GM12874 (cell line): ENCODE data around the gene PIP4K2A.

Experiments used
- TF ChIP-seq, protein P1 (sequence below): IDR thresholded peaks from 2 replicates; pipeline ENCODE4 v1.5.1; 2011; ENCODE audit warnings: low read depth, mild to moderate bottlenecking, control low read depth, low read length, moderate library complexity; ENCODE audit not compliant: insufficient read depth

Gene PIP4K2A

DNA sequence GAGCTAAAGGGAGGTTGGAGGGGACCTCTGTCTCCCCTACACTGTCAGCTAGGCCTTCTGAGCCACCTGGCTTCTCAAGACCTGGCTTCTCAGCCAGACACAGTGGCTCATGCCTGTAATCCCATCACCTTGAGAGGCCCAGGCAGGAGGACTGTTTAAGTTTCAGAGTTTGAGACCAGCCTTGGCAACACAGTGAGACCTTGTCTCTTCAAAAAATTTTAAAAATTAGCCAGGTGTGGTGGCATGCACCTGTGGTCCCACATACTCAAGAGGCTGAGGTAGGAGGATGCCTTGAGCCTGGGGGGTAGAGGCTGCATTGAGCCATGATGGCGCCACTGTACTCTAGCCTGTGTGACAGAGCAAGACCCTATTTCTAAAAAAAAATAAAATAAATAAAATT lies 33.1 kb downstream of the PIP4K2A start:
- TF ChIP-seq, protein P1, sequence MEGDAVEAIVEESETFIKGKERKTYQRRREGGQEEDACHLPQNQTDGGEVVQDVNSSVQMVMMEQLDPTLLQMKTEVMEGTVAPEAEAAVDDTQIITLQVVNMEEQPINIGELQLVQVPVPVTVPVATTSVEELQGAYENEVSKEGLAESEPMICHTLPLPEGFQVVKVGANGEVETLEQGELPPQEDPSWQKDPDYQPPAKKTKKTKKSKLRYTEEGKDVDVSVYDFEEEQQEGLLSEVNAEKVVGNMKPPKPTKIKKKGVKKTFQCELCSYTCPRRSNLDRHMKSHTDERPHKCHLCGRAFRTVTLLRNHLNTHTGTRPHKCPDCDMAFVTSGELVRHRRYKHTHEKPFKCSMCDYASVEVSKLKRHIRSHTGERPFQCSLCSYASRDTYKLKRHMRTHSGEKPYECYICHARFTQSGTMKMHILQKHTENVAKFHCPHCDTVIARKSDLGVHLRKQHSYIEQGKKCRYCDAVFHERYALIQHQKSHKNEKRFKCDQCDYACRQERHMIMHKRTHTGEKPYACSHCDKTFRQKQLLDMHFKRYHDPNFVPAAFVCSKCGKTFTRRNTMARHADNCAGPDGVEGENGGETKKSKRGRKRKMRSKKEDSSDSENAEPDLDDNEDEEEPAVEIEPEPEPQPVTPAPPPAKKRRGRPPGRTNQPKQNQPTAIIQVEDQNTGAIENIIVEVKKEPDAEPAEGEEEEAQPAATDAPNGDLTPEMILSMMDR = no peak

DNA sequence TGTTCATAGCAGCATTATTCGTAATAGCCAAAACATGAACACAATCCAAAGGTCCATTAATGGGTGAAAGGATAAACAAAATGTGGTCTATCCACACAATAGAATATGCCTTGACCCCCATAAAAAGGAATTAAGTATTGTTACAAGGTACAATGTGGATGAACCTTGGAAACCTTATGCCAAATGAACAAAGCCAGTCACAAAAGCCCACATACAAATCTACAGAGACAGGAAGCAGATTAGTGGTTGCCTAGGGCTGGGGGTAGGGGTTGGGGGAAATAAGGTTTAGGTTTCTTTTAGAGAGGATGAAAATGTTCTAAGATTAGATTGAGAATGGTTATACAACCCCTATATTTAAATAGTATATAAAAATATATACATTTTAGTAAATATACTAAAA lies 34.8 kb downstream of the PIP4K2A start:
- TF ChIP-seq, protein P1 = no peak

DNA sequence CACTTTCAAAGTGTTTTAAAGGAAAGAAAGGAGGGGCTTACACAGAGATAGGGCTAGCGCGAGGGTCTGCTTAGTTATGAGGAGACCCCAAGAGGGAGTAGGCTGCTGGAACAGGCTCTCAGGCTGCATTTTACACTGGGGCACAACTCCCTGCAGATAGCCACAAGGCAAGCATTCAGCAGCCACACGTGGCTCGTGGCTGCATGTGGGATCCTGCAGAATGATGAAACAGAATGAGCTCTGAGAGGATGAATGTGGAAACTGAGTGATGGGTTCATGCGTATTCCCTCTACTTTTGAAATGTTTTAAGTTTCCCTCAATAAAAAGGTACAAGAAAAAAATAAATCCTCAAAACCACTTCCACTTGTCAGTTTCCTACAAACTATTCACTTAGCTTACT lies 37.0 kb downstream of the PIP4K2A start:
- TF ChIP-seq, protein P1 = no peak

DNA sequence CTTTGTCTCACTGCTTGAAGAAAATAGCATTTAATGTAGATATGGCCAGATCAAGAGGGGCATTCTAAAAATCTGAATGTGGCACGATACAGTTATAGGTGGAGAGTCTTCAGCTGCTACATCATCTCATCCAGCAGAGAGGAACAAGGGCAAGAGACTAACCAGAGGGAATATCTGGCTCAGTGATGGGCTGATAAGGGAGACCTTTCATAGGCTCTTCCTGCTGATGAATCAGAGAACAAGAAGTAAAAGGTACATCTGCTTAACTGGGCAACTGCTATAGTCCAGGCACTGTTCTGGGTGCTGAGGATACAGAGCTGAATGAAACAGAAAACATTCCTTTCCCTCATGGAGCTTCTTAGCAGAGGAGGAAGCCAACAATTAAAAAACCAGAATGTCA lies 37.9 kb downstream of the PIP4K2A start:
- TF ChIP-seq, protein P1 = no peak

DNA sequence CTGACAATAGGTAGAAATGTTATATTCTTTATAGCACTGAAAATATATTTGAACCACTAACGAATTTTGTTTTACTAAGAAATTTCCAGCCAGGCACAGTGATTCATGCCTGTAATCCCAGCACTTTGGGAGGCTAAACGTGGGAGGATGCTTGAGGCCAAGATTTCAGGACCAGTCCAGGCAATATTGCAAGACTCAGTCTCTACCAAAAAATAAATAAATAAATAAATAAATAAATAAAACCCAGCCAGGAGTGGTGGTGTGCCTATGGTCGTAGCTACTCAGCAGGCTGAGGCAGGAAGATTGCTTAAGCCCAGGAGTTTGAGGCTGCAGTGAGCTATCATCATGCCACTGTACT lies 39.8 kb downstream of the PIP4K2A start:
- TF ChIP-seq, protein P1 = no peak

DNA sequence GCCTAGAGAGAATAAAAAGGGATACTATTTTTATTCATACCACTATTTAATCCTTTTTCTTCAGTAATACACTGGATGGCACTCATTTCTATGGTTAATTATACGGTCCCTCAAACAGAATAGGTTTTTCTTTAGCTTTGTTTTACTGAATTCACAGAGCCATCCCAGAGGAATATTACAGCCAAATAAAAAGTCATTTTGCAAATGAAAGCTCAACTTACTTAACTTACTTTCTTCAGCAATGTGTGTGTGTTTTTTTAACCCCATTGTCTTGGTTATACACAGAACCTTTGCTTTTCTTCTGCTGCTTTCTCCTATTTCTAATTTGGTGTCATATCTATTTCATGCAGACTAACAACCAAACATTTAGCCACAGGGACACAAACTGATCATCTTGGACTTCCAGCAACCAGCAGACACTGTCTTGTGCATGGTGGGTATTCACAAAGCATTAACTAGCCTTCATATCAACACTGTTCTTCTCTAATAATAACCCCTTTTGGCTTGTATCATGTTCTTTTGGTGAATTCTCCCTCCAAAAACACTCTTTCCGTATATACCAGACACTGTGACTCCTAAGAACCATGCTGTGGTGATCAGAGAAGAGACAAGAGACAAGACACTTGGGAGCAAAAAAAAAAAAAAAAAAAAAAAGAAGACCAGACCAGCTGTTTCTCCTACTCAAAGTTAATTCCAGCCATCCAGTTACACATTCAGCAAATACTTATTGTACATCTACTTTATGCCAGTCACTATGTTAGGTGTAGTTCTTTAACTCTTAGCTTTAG lies 40.4 kb downstream of the PIP4K2A start:
- TF ChIP-seq, protein P1 = no peak

DNA sequence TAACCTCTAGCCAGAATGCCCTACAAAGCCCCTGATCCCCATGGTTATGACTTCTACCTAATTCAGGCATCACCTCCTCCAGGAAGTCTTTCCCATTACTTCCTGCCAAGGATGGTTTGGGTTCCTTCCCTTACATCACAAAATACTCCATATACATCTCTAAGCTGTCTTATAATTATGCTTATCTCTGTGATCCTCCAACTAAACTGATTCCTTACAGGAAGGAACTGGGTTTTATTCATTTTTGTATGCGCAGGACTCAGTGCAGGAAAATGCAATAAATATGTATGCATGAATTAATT lies 41.3 kb downstream of the PIP4K2A start:
- TF ChIP-seq, protein P1 = no peak
